Gastrocnemius medialis (tissue), 4 donors: Measurements from ENCODE around the gene MAB21L1.

Source experiments
- CTCF ChIP-seq, 5 experiments: fragments of 450-650 bp in 3 of 5; fragments of 200-600 bp in 2 of 5; sonication (generic) in 2 of 5; IDR thresholded peaks in 4 of 5; conservative IDR thresholded peaks in 1 of 5; 1 replicate in 4 of 5; 2 replicates in 1 of 5; pipeline ENCODE4 v1.5.1; 2016 to 2019; ENCODE audit warnings: antibody characterized with exemption in 5 of 5, mild to moderate bottlenecking in 3 of 5, moderate library complexity in 3 of 5
- POLR2A ChIP-seq, 2 donors: fragments of 450-650 bp; IDR thresholded peaks; one replicate each; pipeline ENCODE4 v1.6.1; 2017; ENCODE audit warnings: antibody characterized with exemption in 2 of 2, mild to moderate bottlenecking in 2 of 2, moderate library complexity in 2 of 2

GRCh38 chr13:35471706-35472322, 4.7 kb downstream of the MAB21L1 start:
- TF ChIP-seq CTCF (IDR thresholded peaks at IDR 0.05 in 4 of 5, conservative IDR thresholded peaks at IDR 0.05 in 1 of 5) (no peak), POLR2A (IDR thresholded peaks at IDR 0.05) (no peak)
